K562 (cell line): ENCODE measurements around the gene FBXW12. TPM values are rescaled to one million over a fixed set of nuclear protein-coding genes. Genes with fewer than 3 reads are reported as not detected.
A peak's percentile ranks its signal among the peaks of the same experiment; 100 is the strongest.

Experiments used
- ATAC-seq: fragments of 200-7000 bp; cut with Tn5 transposase; 3 replicates; pipeline ENCODE4 v1.9.1; 2020; ENCODE audit warnings: moderate library complexity
- BruUV-seq: library from RNA; stranded (reverse); fragments of 400-500 nt; replicated peaks from 2 replicates; lab custom pipeline; 2021; lab: Mats Ljungman, UMichigan
- CTCF ChIA-PET: fragments of 300-600 bp; formaldehyde crosslinking; extraction: SDS; loops from one replicate; lab custom pipeline; 2021; ENCODE audit warnings: low intra/inter-chr PET ratio; lab: Yijun Ruan, JAX
- POLR2A ChIA-PET: fragments of 300-600, 350-650 bp; sonication (Branson Sonifier 250); formaldehyde crosslinking; extraction: SDS; loops from one replicate; lab custom pipeline; 2021; ENCODE audit warnings: antibody characterized with exemption, inconsistent platforms; lab: Yijun Ruan, JAX
- DNase-seq, 4 experiments: peaks; one replicate each; pipeline versions ENCODE4 v3.0.0 to v3.0.0-alpha.2; 2011 to 2018; ENCODE audit warnings: low spot score in 3 of 4, mixed read lengths in 3 of 4; ENCODE audit errors: extremely low read depth in 1 of 4
- FAIRE-seq: peaks from 2 replicates; lab custom pipeline; 2011; peaks lifted over from hg19 to GRCh38; lab: Jason Lieb, UNC
- H2AFZ ChIP-seq: 2 replicates; pipeline ENCODE4 v1.6.0; 2011; ENCODE audit warnings: low read depth, low read length, control low read depth, inconsistent platforms
- H3K27ac ChIP-seq: fragments of 200-600 bp; 3 replicates; pipeline ENCODE4 v1.8.0; 2011; ENCODE audit warnings: low read depth, mild to moderate bottlenecking, control low read depth, inconsistent platforms, low read length, moderate library complexity, mixed read lengths; ENCODE audit errors: extremely low read depth
- H3K27me3 ChIP-seq, 2 experiments: fragments of 300-600 bp in 1 of 2; 2 replicates in 1 of 2; 3 replicates in 1 of 2; pipeline versions ENCODE4 v1.6.0 to v1.8.0; 2011; ENCODE audit warnings: inconsistent platforms in 2 of 2, low read length in 2 of 2, mild to moderate bottlenecking in 1 of 2, mixed read lengths in 1 of 2, moderate library complexity in 1 of 2; ENCODE audit not compliant: control insufficient read depth in 2 of 2, insufficient read depth in 2 of 2
- H3K36me3 ChIP-seq: fragments of 300-600 bp; 3 replicates; pipeline ENCODE4 v1.8.0; 2011; ENCODE audit warnings: mild to moderate bottlenecking, low read length, inconsistent platforms; ENCODE audit not compliant: control insufficient read depth, insufficient read depth
- H3K4me1 ChIP-seq, 2 experiments: fragments of 200-600 bp in 1 of 2; replicated peaks in 1 of 2; 2 replicates in 1 of 2; 3 replicates in 1 of 2; pipeline versions ENCODE4 v1.5.1 to v1.8.0; 2011; ENCODE audit warnings: inconsistent platforms in 2 of 2, low read length in 2 of 2, mild to moderate bottlenecking in 1 of 2, mixed read lengths in 1 of 2, moderate library complexity in 1 of 2; ENCODE audit not compliant: control insufficient read depth in 2 of 2, insufficient read depth in 2 of 2
- H3K4me2 ChIP-seq: 2 replicates; pipeline ENCODE4 v1.6.1; 2011; ENCODE audit warnings: low read length, control low read depth, inconsistent platforms, mixed read lengths; ENCODE audit not compliant: insufficient read depth
- H3K4me3 ChIP-seq: fragments of 200-600 bp; sonication (generic), shearing (Covaris generic); 2 replicates; pipeline ENCODE4 v1.5.1; 2016; ENCODE audit warnings: control low read depth, inconsistent platforms
- H3K79me2 ChIP-seq: fragments of 200-600 bp; 3 replicates; pipeline ENCODE4 v1.8.0; 2011; ENCODE audit warnings: low read length, inconsistent platforms; ENCODE audit not compliant: control insufficient read depth, insufficient read depth
- H3K9ac ChIP-seq, 2 experiments: 2 replicates each; pipeline versions ENCODE4 v1.6.0 to v1.6.1; 2011; ENCODE audit warnings: low read depth in 2 of 2, low read length in 2 of 2, control low read depth in 1 of 2, inconsistent platforms in 1 of 2, mild to moderate bottlenecking in 1 of 2, mixed read lengths in 1 of 2; ENCODE audit not compliant: insufficient read depth in 1 of 2
- H3K9me1 ChIP-seq: one replicate; pipeline ENCODE4 v1.6.0; 2011; ENCODE audit warnings: inconsistent platforms, mild to moderate bottlenecking, low read length, moderate library complexity; ENCODE audit not compliant: control insufficient read depth, insufficient read depth
- H3K9me3 ChIP-seq: replicated peaks from 2 replicates; pipeline ENCODE4 v1.5.1; 2011; ENCODE audit warnings: low read depth, low read length, inconsistent platforms; ENCODE audit not compliant: control insufficient read depth, insufficient read depth
- H4K20me1 ChIP-seq: replicated peaks from 2 replicates; pipeline ENCODE4 v1.6.1; 2011; ENCODE audit warnings: low read length, inconsistent platforms, mixed read lengths; ENCODE audit not compliant: control insufficient read depth, insufficient read depth
- L3MBTL2 ChIP-seq: fragments of 450-650 bp; IDR thresholded peaks from 2 replicates; pipeline ENCODE4 v1.6.1; 2016; ENCODE audit warnings: mild to moderate bottlenecking, moderate library complexity
- NFIC ChIP-seq: fragments of 450-650 bp; IDR thresholded peaks from 2 replicates; pipeline ENCODE4 v1.6.1; 2017; ENCODE audit warnings: mild to moderate bottlenecking, inconsistent platforms
- WGBS: fragments of 100-300 bp; shearing (Covaris generic); methylation state at CpG from one replicate; pipeline ENCODE4 v1.1.6; 2016; ENCODE audit warnings: low coverage, mixed read lengths; ENCODE audit not compliant: insufficient coverage; ENCODE audit errors: missing lambda C conversion rate; 5-methylcytosine and 5-hydroxymethylcytosine counted together
- in situ Hi-C: fragments of 300-500 bp; cut with MboI; formaldehyde crosslinking; loops from 4 replicates; pipeline ENCODE4 v1.15.0; 2018; ENCODE audit warnings: inconsistent platforms, mixed read lengths
- intact Hi-C: fragments of 100-400 bp; cut with micrococcal nuclease; formaldehyde crosslinking; loops from 2 replicates; pipeline ENCODE4 v1.14.2; 2022
- polyA plus RNA-seq, 8 experiments: library from polyadenylated mRNA; depleted of rRNA in 4 of 8; stranded (reverse) in 5 of 8; unstranded in 3 of 8; fragments of >200 nt; fragmentation: Nextera tagmentation in 2 of 8; fragmentation: Illumina TruSeq in 1 of 8; extraction: Ambion mirVana in 2 of 8; extraction: Trizol in 1 of 8; gene quantifications; 2 replicates each; pipeline versions ENCODE4 v1.2.1 to v1.2.3, GENCODE V29; 2011 to 2014; ENCODE audit warnings: inconsistent platforms in 1 of 8, missing spikeins in 1 of 8
- total RNA-seq, 7 experiments: library from RNA; depleted of rRNA in 6 of 7; stranded (reverse); fragments of >200 nt in 6 of 7; fragmentation: Illumina TruSeq in 2 of 7; extraction: Trizol in 2 of 7; gene quantifications; 2 replicates each; pipeline versions ENCODE4 v1.2.1 to v1.2.3, GENCODE V29; 2011 to 2021; ENCODE audit warnings: low replicate concordance in 1 of 7
- TF ChIP-seq, protein P1 (sequence below): sonication (generic); formaldehyde crosslinking; IDR thresholded peaks from 2 replicates; pipeline ENCODE4 v1.9.0; 2022; ENCODE audit warnings: mild to moderate bottlenecking, missing genetic modification reagents
- TF ChIP-seq, protein P2 (sequence below), 2 experiments: IDR thresholded peaks; 2 replicates each; pipeline ENCODE4 v1.6.1; 2011; ENCODE audit warnings: borderline replicate concordance in 1 of 2, control low read depth in 1 of 2, low read depth in 1 of 2, low read length in 1 of 2, mild to moderate bottlenecking in 1 of 2, mixed read lengths in 1 of 2, moderate library complexity in 1 of 2; ENCODE audit not compliant: insufficient read depth in 1 of 2, insufficient read length in 1 of 2, poor library complexity in 1 of 2, severe bottlenecking in 1 of 2; ENCODE audit errors: extremely low read depth in 1 of 2
- TF ChIP-seq, protein P3 (sequence below): fragments of 450-650 bp; IDR thresholded peaks from 2 replicates; pipeline ENCODE4 v1.6.1; 2016; ENCODE audit warnings: mild to moderate bottlenecking, moderate library complexity

FBXW12 gene
- total and polyA plus RNA-seq, 9 of the 15 experiments (the other 6 are each of a cell fraction or from before 2014, with no cell fraction given) = 0.04 to 0.07 (median 0.06) TPM; not detected in 6

DNA sequence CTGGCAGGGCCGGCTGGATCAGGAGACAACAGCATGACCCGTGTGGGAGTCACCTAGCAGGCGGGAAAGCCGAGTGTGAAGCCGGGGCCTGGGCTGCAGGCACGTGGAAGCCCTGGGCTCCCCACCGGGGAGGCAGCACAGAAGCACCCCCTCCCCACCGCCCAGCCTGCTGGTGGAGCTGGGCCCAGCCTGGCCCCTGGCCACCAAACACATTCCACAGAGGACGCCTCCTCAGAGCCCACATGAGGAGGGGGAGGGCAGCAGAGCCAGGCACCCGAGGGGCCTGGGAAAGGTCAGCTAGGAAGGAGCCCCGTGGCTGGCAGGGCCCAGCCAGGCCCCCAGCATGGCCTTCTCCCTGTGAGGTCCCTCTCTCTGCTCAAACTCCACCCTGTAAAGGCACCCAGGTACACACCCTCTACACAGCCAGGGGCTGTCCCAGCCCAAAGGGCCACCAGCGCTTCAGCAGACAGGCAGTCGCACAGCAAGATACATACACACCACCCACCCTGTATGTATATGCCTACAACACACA is 53.3 kb downstream of the FBXW12 start:
- in situ Hi-C loops = no loop called here
- Histone ChIP-seq H3K4me1 (peaks cover 3 to 47% of the 10 kb centered on the region in 2 experiments; a peak in 4 of 5 replicates), H3K36me3 (no peaks in the 10 kb centered on the region), H4K20me1 (no peaks in the 10 kb centered on the region), H3K4me3 (no peak overlapping the region), H3K9ac (peak overlapping the region in 1 of 2 experiments; percentile 83; a peak in 2 of 4 replicates), H3K4me2 (no peak overlapping the region), H3K27ac (no peak overlapping the region), H3K79me2 (no peaks in the 10 kb centered on the region; the same call in 2 of the 3 replicates), H2AFZ (no peak overlapping the region), H3K9me3 (no peaks in the 10 kb centered on the region), H3K9me1 (no peaks in the 10 kb centered on the region), H3K27me3 (no peaks in the 10 kb centered on the region)
- DNase-seq = peak in 1 of 4 experiments; percentile 18
- BruUV-seq = no TSS peak
- intact Hi-C loops = no loop called here
- TF ChIP-seq, protein P1, sequence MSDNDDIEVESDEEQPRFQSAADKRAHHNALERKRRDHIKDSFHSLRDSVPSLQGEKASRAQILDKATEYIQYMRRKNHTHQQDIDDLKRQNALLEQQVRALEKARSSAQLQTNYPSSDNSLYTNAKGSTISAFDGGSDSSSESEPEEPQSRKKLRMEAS = peak; percentile 47; the same call in 1 of the 2 replicates
- TF ChIP-seq NFIC (no peak), L3MBTL2 (peak; percentile 52)
- TF ChIP-seq, protein P2, sequence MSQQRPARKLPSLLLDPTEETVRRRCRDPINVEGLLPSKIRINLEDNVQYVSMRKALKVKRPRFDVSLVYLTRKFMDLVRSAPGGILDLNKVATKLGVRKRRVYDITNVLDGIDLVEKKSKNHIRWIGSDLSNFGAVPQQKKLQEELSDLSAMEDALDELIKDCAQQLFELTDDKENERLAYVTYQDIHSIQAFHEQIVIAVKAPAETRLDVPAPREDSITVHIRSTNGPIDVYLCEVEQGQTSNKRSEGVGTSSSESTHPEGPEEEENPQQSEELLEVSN (IDR thresholded peaks at IDR 0.05; ENCODE audit: borderline replicate concordance in 1 of 2, extremely low read depth in 1 of 2, insufficient read depth in 1 of 2, insufficient read length in 1 of 2, low read depth in 1 of 2, low read length in 1 of 2, poor library complexity in 1 of 2, severe bottlenecking in 1 of 2) = peak; percentile 67 to 88
- TF ChIP-seq, protein P3, sequence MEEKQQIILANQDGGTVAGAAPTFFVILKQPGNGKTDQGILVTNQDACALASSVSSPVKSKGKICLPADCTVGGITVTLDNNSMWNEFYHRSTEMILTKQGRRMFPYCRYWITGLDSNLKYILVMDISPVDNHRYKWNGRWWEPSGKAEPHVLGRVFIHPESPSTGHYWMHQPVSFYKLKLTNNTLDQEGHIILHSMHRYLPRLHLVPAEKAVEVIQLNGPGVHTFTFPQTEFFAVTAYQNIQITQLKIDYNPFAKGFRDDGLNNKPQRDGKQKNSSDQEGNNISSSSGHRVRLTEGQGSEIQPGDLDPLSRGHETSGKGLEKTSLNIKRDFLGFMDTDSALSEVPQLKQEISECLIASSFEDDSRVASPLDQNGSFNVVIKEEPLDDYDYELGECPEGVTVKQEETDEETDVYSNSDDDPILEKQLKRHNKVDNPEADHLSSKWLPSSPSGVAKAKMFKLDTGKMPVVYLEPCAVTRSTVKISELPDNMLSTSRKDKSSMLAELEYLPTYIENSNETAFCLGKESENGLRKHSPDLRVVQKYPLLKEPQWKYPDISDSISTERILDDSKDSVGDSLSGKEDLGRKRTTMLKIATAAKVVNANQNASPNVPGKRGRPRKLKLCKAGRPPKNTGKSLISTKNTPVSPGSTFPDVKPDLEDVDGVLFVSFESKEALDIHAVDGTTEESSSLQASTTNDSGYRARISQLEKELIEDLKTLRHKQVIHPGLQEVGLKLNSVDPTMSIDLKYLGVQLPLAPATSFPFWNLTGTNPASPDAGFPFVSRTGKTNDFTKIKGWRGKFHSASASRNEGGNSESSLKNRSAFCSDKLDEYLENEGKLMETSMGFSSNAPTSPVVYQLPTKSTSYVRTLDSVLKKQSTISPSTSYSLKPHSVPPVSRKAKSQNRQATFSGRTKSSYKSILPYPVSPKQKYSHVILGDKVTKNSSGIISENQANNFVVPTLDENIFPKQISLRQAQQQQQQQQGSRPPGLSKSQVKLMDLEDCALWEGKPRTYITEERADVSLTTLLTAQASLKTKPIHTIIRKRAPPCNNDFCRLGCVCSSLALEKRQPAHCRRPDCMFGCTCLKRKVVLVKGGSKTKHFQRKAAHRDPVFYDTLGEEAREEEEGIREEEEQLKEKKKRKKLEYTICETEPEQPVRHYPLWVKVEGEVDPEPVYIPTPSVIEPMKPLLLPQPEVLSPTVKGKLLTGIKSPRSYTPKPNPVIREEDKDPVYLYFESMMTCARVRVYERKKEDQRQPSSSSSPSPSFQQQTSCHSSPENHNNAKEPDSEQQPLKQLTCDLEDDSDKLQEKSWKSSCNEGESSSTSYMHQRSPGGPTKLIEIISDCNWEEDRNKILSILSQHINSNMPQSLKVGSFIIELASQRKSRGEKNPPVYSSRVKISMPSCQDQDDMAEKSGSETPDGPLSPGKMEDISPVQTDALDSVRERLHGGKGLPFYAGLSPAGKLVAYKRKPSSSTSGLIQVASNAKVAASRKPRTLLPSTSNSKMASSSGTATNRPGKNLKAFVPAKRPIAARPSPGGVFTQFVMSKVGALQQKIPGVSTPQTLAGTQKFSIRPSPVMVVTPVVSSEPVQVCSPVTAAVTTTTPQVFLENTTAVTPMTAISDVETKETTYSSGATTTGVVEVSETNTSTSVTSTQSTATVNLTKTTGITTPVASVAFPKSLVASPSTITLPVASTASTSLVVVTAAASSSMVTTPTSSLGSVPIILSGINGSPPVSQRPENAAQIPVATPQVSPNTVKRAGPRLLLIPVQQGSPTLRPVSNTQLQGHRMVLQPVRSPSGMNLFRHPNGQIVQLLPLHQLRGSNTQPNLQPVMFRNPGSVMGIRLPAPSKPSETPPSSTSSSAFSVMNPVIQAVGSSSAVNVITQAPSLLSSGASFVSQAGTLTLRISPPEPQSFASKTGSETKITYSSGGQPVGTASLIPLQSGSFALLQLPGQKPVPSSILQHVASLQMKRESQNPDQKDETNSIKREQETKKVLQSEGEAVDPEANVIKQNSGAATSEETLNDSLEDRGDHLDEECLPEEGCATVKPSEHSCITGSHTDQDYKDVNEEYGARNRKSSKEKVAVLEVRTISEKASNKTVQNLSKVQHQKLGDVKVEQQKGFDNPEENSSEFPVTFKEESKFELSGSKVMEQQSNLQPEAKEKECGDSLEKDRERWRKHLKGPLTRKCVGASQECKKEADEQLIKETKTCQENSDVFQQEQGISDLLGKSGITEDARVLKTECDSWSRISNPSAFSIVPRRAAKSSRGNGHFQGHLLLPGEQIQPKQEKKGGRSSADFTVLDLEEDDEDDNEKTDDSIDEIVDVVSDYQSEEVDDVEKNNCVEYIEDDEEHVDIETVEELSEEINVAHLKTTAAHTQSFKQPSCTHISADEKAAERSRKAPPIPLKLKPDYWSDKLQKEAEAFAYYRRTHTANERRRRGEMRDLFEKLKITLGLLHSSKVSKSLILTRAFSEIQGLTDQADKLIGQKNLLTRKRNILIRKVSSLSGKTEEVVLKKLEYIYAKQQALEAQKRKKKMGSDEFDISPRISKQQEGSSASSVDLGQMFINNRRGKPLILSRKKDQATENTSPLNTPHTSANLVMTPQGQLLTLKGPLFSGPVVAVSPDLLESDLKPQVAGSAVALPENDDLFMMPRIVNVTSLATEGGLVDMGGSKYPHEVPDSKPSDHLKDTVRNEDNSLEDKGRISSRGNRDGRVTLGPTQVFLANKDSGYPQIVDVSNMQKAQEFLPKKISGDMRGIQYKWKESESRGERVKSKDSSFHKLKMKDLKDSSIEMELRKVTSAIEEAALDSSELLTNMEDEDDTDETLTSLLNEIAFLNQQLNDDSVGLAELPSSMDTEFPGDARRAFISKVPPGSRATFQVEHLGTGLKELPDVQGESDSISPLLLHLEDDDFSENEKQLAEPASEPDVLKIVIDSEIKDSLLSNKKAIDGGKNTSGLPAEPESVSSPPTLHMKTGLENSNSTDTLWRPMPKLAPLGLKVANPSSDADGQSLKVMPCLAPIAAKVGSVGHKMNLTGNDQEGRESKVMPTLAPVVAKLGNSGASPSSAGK = peak; percentile 49; the same call in 1 of the 2 replicates
- ATAC-seq = no peak
- CTCF ChIA-PET = no interaction called here
- POLR2A ChIA-PET = no interaction called here
- FAIRE-seq = no peak
- 36% methylated on average over 4 of the region's 13 CpGs for WGBS
